HepG2 (cell line): ENCODE measurements around the gene PRR23A. TPM values are rescaled to one million over a fixed set of nuclear protein-coding genes. Genes with fewer than 3 reads are reported as not detected.
"Not testable (repeated sequence)": the region's sequence is repeated elsewhere in the genome, so short reads cannot be mapped to it uniquely, and the experiment has no call there.

ENCODE experiments used
- ATAC-seq: fragments of 200-7000 bp; cut with Tn5 transposase; 3 replicates; pipeline ENCODE4 v1.9.1; 2020; ENCODE audit warnings: mild to moderate bottlenecking, moderate library complexity
- BruUV-seq: library from RNA; stranded (reverse); fragments of 400-500 nt; replicated peaks from 2 replicates; lab custom pipeline; 2021; lab: Mats Ljungman, UMichigan
- CTCF ChIA-PET: fragments of 300-600 bp; formaldehyde crosslinking; extraction: SDS; loops from one replicate; lab custom pipeline; 2021; ENCODE audit warnings: low total read pairs, inconsistent platforms, low intra/inter-chr PET ratio; lab: Yijun Ruan, JAX
- POLR2A ChIA-PET: fragments of 350-600 bp; sonication (Branson Sonifier 250); formaldehyde crosslinking; loops from one replicate; lab custom pipeline; 2020; ENCODE audit warnings: antibody characterized with exemption, inconsistent platforms; lab: Yijun Ruan, JAX
- DNase-seq: peaks from one replicate; pipeline ENCODE4 v3.0.0-alpha.2; 2015; ENCODE audit warnings: low spot score
- FAIRE-seq: peaks from 3 replicates; lab custom pipeline; 2011; peaks lifted over from hg19 to GRCh38; lab: Jason Lieb, UNC
- H2AFZ ChIP-seq: one replicate; pipeline ENCODE4 v1.6.1; 2011; ENCODE audit warnings: low read length, inconsistent platforms
- H3K27ac ChIP-seq: fragments of 300-600 bp; 3 replicates; pipeline ENCODE4 v1.8.0; 2011; ENCODE audit warnings: mixed run types, mild to moderate bottlenecking, mixed read lengths, low read length, inconsistent platforms; ENCODE audit not compliant: insufficient read depth; ENCODE audit errors: extremely low read length
- H3K27me3 ChIP-seq, 2 experiments: fragments of 200-600 bp in 1 of 2; 2 replicates in 1 of 2; 3 replicates in 1 of 2; pipeline versions ENCODE4 v1.6.0 to v1.8.0; 2011; ENCODE audit warnings: low read length in 2 of 2, mild to moderate bottlenecking in 2 of 2, moderate library complexity in 2 of 2, inconsistent platforms in 1 of 2; ENCODE audit not compliant: insufficient read depth in 2 of 2, control insufficient read depth in 1 of 2
- H3K36me3 ChIP-seq, 2 experiments: fragments of 200-600 bp in 1 of 2; replicated peaks in 1 of 2; 2 replicates in 1 of 2; 3 replicates in 1 of 2; pipeline versions ENCODE4 v1.5.1 to v1.8.0; 2011; ENCODE audit warnings: low read length in 2 of 2, inconsistent platforms in 1 of 2; ENCODE audit not compliant: insufficient read depth in 2 of 2, control insufficient read depth in 1 of 2
- H3K4me1 ChIP-seq: 2 replicates; pipeline ENCODE4 v1.5.1; 2012; ENCODE audit warnings: low read length, inconsistent platforms; ENCODE audit not compliant: insufficient read depth
- H3K4me2 ChIP-seq: 2 replicates; pipeline ENCODE4 v1.6.0; 2011; ENCODE audit warnings: low read depth, low read length, inconsistent platforms
- H3K4me3 ChIP-seq, 3 experiments: fragments of 200-600 bp in 1 of 3; sonication (generic), shearing (Covaris generic) in 1 of 3; replicated peaks in 1 of 3; 2 replicates each; pipeline ENCODE4 v1.5.1; 2011 to 2016; ENCODE audit warnings: low read length in 3 of 3, inconsistent platforms in 2 of 3, low read depth in 2 of 3, mild to moderate bottlenecking in 2 of 3, control low read depth in 1 of 3, mixed read lengths in 1 of 3; ENCODE audit not compliant: insufficient read depth in 1 of 3
- H3K79me2 ChIP-seq: one replicate; pipeline ENCODE4 v1.6.1; 2011; ENCODE audit warnings: low read length, inconsistent platforms; ENCODE audit not compliant: insufficient read depth
- H3K9ac ChIP-seq: 2 replicates; pipeline ENCODE4 v1.6.0; 2011; ENCODE audit warnings: mild to moderate bottlenecking, low read depth, low read length, inconsistent platforms; ENCODE audit not compliant: insufficient read depth
- H3K9me3 ChIP-seq: 2 replicates; pipeline ENCODE4 v1.5.1; 2012; ENCODE audit warnings: mild to moderate bottlenecking, low read length
- H4K20me1 ChIP-seq: 2 replicates; pipeline ENCODE4 v1.6.0; 2011; ENCODE audit warnings: inconsistent platforms, mild to moderate bottlenecking, low read length, moderate library complexity; ENCODE audit not compliant: insufficient read depth
- MAFF ChIP-seq: IDR thresholded peaks from 2 replicates; pipeline ENCODE4 v1.6.1; 2011; ENCODE audit warnings: low read depth, low read length, improper control_type of control experiment
- MAFK ChIP-seq, 2 experiments: IDR thresholded peaks in 1 of 2; conservative IDR thresholded peaks in 1 of 2; 2 replicates each; pipeline ENCODE4 v1.6.1; 2011; ENCODE audit warnings: improper control_type of control experiment in 2 of 2, low read length in 2 of 2
- MTF2 ChIP-seq: sonication (generic); formaldehyde crosslinking; IDR thresholded peaks from 2 replicates; pipeline ENCODE4 v1.5.0; 2020; ENCODE audit warnings: missing genetic modification reagents, borderline replicate concordance
- SOX6 ChIP-seq, 2 experiments: fragments of 450-650 bp in 1 of 2; sonication (generic) in 1 of 2; formaldehyde crosslinking in 1 of 2; IDR thresholded peaks; 2 replicates each; pipeline versions ENCODE4 v1.4.0 to v1.6.1; 2017 to 2020; ENCODE audit warnings: antibody characterized with exemption in 1 of 2, mild to moderate bottlenecking in 1 of 2, missing genetic modification reagents in 1 of 2
- WGBS: methylation state at CpG from one replicate; pipeline ENCODE4 v1.1.6; 2017; ENCODE audit warnings: low lambda C conversion rate; 5-methylcytosine and 5-hydroxymethylcytosine counted together
- in situ Hi-C: cut with HindIII; loops from 2 replicates; pipeline ENCODE4 v1.10.0; 2017; ENCODE audit warnings: low pct_unique_long_range_greater_than_20kb; ENCODE audit not compliant: extremely low pct_ligation_motif_present
- intact Hi-C: fragments of 100-400 bp; cut with micrococcal nuclease; formaldehyde crosslinking; loops from one replicate; pipeline ENCODE4 v1.10.0; 2022; ENCODE audit not compliant: unreplicated experiment
- polyA plus RNA-seq, 8 experiments: library from polyadenylated mRNA; depleted of rRNA in 3 of 8; stranded (reverse) in 7 of 8; unstranded in 1 of 8; fragments of >200 nt; fragmentation: Illumina TruSeq in 4 of 8; extraction: Trizol in 4 of 8; gene quantifications; 2 replicates each; pipeline versions ENCODE4 v1.2.1 to v1.2.3, GENCODE V29; 2011 to 2016; ENCODE audit warnings: low read depth in 4 of 8, missing spikeins in 1 of 8, mixed read lengths in 1 of 8; ENCODE audit not compliant: insufficient read depth in 1 of 8
- total RNA-seq, 5 experiments: library from RNA; depleted of rRNA; stranded (reverse); fragments of >200 nt; fragmentation: Illumina TruSeq; extraction: Trizol; gene quantifications; 2 replicates each; pipeline ENCODE4 v1.2.3, GENCODE V29; 2016; ENCODE audit warnings: low read depth in 1 of 5
- TF ChIP-seq, protein P1 (sequence below): fragments of 450-650 bp; IDR thresholded peaks from 2 replicates; pipeline ENCODE4 v1.6.1; 2016

PRR23A gene
- total and polyA plus RNA-seq, 2 of the 13 experiments (the other 11 are each of a cell fraction or from before 2014, with no cell fraction given) = not detected

- TF ChIP-seq, protein P1, sequence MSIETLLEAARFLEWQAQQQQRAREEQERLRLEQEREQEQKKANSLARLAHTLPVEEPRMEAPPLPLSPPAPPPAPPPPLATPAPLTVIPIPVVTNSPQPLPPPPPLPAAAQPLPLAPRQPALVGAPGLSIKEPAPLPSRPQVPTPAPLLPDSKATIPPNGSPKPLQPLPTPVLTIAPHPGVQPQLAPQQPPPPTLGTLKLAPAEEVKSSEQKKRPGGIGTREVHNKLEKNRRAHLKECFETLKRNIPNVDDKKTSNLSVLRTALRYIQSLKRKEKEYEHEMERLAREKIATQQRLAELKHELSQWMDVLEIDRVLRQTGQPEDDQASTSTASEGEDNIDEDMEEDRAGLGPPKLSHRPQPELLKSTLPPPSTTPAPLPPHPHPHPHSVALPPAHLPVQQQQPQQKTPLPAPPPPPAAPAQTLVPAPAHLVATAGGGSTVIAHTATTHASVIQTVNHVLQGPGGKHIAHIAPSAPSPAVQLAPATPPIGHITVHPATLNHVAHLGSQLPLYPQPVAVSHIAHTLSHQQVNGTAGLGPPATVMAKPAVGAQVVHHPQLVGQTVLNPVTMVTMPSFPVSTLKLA = no peak
- no peak for TF ChIP-seq SOX6 (IDR thresholded peaks at IDR 0.05)
- TF ChIP-seq SOX6 (CRISPR knock-in tag; IDR thresholded peaks at IDR 0.05) = no peak
- TF ChIP-seq, all 625 proteins: peak for 0
Observed at GRCh38 chr3:139032326-139033002, 26.4 kb upstream of the PRR23A start (continued).

DNA sequence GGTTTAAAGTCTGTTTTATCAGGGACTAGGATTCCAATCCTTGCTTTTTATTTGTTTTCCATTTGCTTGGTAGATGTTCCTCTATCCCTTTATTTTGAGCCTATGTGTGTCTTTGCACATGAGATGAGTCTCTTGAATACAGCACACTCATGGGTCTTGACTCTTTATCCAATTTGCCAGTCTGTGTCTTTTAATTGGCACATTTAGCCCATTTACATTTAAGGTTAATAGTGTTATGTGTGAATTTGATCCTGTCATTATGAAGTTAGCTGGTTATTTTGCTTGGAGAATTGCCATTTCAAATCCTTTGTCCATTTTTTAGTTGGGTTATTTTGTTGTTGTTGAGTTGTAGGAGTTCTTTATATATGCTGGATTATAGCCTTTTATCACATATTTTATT is 24.5 kb upstream of the PRR23A start:
- H2AFZ ChIP-seq, DNase-seq, H3K4me1 ChIP-seq, H3K36me3 ChIP-seq, H3K27ac ChIP-seq, CTCF ChIA-PET, FAIRE-seq, BruUV-seq, H3K9me3 ChIP-seq, POLR2A ChIA-PET, H3K9ac ChIP-seq, H3K4me2 ChIP-seq, H3K79me2 ChIP-seq, H4K20me1 ChIP-seq, intact Hi-C loops, in situ Hi-C loops, H3K4me3 ChIP-seq, ATAC-seq, H3K27me3 ChIP-seq: not testable (repeated sequence)

DNA sequence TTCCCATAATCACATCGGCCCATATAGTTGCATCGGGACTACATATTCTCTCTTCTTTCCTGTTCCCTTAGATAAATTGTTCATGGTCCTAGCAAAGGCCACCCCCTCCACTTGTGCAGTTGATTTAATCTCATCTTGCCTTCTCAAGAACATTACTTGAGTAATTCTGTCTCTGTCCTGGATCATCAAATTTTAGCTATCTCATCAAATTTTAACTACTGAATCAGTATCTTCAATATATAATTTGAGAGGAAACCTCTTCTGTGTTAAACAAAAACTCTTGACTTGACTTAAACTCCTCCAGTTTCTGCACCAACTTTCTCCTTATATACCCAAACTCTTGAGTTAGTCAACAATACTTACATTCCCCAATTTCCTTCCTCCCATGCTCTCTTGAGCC is 18.9 kb upstream of the PRR23A start:
- FAIRE-seq (no peak), ATAC-seq (no peak), DNase-seq (no peak)
- no TSS peak for BruUV-seq
- Histone ChIP-seq H3K79me2 (no peaks in the 10 kb centered on the region), H3K9ac (no peak overlapping the region), H3K9me3 (no peaks in the 10 kb centered on the region), H4K20me1 (no peaks in the 10 kb centered on the region), H3K4me2 (no peak overlapping the region), H3K4me3 (no peak overlapping the region), H3K27ac (no peak overlapping the region), H3K4me1 (no peaks in the 10 kb centered on the region), H2AFZ (no peak overlapping the region), H3K36me3 (no peaks in the 10 kb centered on the region), H3K27me3 (no peaks in the 10 kb centered on the region)
- in situ Hi-C loops = no loop called here
- POLR2A ChIA-PET = no interaction called here
- CTCF ChIA-PET = no interaction called here
- WGBS = 19% methylated on average over 2 of the region's 2 CpGs
- TF ChIP-seq MTF2 = no peak
- TF ChIP-seq MAFF = peak; percentile 45
- peak; percentile 9 to 54; a peak in 1 of 4 replicates for TF ChIP-seq MAFK (conservative IDR thresholded peaks at IDR 0.05 in 1 of 2, IDR thresholded peaks at IDR 0.05 in 1 of 2; ENCODE audit: low read length in 2 of 2)
- intact Hi-C loops = no loop called here
